GM10266 (cell line): ENCODE data around the gene ORM2.

Experiments
- DNase-seq: peaks from one replicate; pipeline ENCODE4 v3.0.0; 2012; ENCODE audit errors: extremely low spot score
- TF ChIP-seq, protein P1 (sequence below): IDR thresholded peaks from 2 replicates; pipeline ENCODE4 v1.5.1; 2012; ENCODE audit warnings: mild to moderate bottlenecking, low read depth; ENCODE audit not compliant: control insufficient read depth, insufficient read depth; ENCODE audit errors: missing control alignments

ORM2 gene

DNA sequence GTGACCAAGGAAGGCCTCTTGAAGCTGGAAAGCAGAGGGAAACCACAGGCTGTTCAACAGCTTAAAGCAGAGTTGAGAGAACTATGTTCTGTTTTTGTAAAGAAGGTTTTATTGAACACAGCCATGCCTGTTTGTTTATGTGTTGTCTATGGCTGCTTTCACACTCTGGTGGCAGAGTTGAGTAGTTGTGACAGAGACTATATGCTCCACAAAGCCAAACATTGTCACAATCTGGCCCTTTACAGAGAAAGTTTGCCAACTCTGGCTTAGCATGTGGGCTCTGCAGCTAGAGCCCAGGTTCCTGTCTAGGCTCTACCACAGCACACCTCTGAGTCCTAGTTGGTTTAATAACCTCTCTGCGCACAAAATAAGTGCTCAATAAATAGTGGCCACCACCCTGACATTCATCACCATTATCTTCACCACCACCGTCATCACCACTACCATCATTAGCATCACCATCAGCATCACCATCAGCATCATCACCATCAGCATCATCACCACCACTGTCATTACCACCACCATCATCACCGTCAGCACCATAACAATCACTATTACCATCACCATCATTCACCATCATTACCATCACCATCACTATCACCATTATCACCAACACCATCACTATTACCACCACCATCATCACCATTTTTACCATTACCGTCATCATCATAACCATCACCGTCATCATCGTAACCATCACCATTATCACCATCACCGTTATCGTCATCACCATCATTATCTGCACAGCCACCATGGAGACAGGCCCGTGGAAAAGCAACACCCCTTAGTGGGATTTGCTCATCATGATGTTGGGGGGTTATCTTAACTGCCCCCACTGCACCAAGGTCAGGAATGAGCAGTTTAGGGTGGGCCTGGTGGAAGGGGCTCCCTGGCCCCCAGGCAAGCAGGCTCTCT is 39.8 kb downstream of the ORM2 start:
- no peak for DNase-seq
- TF ChIP-seq, protein P1, sequence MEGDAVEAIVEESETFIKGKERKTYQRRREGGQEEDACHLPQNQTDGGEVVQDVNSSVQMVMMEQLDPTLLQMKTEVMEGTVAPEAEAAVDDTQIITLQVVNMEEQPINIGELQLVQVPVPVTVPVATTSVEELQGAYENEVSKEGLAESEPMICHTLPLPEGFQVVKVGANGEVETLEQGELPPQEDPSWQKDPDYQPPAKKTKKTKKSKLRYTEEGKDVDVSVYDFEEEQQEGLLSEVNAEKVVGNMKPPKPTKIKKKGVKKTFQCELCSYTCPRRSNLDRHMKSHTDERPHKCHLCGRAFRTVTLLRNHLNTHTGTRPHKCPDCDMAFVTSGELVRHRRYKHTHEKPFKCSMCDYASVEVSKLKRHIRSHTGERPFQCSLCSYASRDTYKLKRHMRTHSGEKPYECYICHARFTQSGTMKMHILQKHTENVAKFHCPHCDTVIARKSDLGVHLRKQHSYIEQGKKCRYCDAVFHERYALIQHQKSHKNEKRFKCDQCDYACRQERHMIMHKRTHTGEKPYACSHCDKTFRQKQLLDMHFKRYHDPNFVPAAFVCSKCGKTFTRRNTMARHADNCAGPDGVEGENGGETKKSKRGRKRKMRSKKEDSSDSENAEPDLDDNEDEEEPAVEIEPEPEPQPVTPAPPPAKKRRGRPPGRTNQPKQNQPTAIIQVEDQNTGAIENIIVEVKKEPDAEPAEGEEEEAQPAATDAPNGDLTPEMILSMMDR, result no peak

DNA sequence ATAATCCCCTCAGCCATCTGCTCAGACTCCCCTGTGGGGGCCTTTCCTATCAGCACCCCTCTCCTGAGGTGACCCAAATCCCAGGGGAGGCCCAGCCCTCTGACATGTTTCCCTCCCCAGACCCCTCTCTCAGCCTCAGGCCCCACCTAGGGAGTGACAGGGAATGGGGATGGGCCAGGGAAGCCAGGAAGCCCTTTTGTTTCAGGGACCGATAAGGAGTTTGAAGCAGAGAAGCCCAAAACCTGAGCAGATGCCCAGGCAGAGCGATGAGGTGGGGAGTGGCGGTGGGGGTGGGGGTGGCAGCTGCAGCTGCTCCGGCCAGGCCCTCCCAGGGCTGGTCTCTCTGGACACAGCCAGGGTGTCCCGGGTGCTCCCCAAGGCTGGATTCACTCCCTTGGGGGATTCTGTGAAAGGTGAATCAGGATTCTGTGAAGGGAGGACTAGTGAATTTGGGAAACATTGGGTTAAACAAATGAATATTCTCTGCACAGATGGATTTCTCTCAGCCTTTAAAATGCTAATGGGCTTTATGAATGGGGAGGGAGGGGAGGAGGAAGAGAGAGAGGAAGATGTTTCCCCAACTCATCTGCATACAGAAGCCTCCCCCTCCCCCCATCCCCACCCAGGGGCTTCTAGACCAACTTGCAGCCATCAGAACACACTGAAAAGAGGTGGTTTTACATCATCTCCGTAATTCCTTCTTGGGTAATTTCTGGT is 40.7 kb downstream of the ORM2 start:
- no peak for DNase-seq
- TF ChIP-seq, protein P1, result no peak

DNA sequence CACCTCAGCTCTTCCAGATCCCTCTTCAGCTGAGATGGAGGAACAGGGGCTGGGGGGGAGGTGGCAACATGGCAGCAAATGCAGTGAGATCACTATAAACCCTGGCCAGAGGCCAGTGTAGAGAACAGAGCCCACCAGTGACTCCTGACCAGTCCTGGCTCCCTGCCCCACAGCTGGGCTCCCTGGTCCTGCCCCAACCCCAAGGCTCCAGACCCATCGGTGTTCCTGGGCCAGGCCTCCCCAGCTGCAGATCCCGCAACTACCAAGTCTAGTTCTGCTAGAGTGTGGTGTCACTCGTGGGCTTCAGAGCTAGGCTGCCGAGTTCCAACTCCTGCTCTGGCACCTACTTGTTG is 41.3 kb downstream of the ORM2 start:
- TF ChIP-seq, protein P1, result no peak
- DNase-seq, result no peak

DNA sequence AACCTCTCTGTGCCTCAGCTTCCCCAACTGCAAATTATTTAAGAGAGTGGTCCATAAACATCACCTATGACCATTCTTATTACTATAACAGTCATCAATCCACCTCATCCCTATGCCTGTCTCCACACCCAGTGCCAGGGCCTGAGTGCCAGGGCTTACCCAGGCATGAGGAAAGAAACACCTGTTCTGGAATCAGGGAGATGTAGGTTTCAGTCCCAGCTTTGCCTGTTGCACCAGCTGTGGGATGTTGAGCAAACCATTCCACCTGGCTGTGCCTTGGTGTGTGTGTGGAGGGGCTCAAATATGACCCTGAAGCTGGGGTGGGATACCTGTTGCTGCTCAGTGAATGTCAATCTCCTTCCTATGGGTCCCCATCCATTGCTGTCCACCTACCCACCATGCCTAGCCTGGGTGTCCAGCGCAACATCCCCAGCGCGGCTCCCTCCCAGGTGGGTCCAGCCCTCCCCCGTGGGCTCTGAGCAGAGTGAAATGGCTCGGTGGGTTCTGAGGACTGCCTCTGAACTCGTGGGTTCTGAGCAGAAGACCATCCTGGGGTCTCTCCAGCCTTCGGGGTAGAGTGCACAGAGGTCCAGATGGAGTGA is 41.8 kb downstream of the ORM2 start:
- DNase-seq, result no peak
- TF ChIP-seq, protein P1, result no peak

GRCh38 chr9:114371973-114372917 is 42.6 kb downstream of the ORM2 start:
- TF ChIP-seq, protein P1, result no peak
- peak; percentile 42 for DNase-seq

GRCh38 chr9:114372921-114373448 is 43.3 kb downstream of the ORM2 start:
- TF ChIP-seq, protein P1, result no peak
- peak; percentile 82 for DNase-seq
